WTC11 (cell line): ENCODE measurements around the gene MSI1. TPM values are rescaled to one million over a fixed set of nuclear protein-coding genes. Genes with fewer than 3 reads are reported as not detected.

Experiments
- ATAC-seq: fragments of 200-7000 bp; cut with Tn5 transposase; 2 replicates; pipeline ENCODE4 v1.10.0; 2021; ENCODE audit warnings: mild to moderate bottlenecking, moderate library complexity
- CTCF ChIA-PET: fragments of 300-600 bp; sonication (Branson Sonifier 250); formaldehyde crosslinking; loops from one replicate; lab custom pipeline; 2021; ENCODE audit warnings: antibody characterized with exemption; lab: Charles Lee
- POLR2A ChIA-PET: fragments of 350-600 bp; sonication (Branson Sonifier 250); formaldehyde crosslinking; loops from one replicate; lab custom pipeline; 2021; ENCODE audit warnings: antibody characterized with exemption; lab: Charles Lee
- DNase-seq: peaks from one replicate; pipeline ENCODE4 v3.0.0; 2021; ENCODE audit warnings: low spot score
- H3K27ac Mint-ChIP-seq: 2 replicates; pipeline ENCODE4 v1.8.0; 2021; ENCODE audit warnings: mixed read lengths
- H3K27me3 Mint-ChIP-seq: 2 replicates; pipeline ENCODE4 v1.8.0; 2021; ENCODE audit warnings: low read depth, mild to moderate bottlenecking, moderate library complexity, mixed read lengths
- H3K36me3 Mint-ChIP-seq: 2 replicates; pipeline ENCODE4 v1.8.0; 2021; ENCODE audit warnings: mixed read lengths
- H3K4me1 Mint-ChIP-seq: 2 replicates; pipeline ENCODE4 v1.8.0; 2022; ENCODE audit warnings: mixed read lengths
- H3K4me3 Mint-ChIP-seq: 2 replicates; pipeline ENCODE4 v1.8.0; 2021; ENCODE audit warnings: mild to moderate bottlenecking, moderate library complexity, mixed read lengths
- H3K9me3 Mint-ChIP-seq: 2 replicates; pipeline ENCODE4 v1.8.0; 2021; ENCODE audit warnings: mixed read lengths
- AR ChIP-seq: fragments of 250-450 bp; sonication (Bioruptor Pico); IDR thresholded peaks from 2 replicates; pipeline ENCODE4 v1.9.0; 2021; ENCODE audit warnings: mild to moderate bottlenecking
- E2F1 ChIP-seq: sonication (generic); formaldehyde crosslinking; IDR thresholded peaks from 2 replicates; pipeline ENCODE4 v1.8.0; 2022; ENCODE audit warnings: mild to moderate bottlenecking, missing genetic modification reagents
- ESRRA ChIP-seq: sonication (generic); formaldehyde crosslinking; IDR thresholded peaks from 2 replicates; pipeline ENCODE4 v1.8.1; 2022; ENCODE audit warnings: mild to moderate bottlenecking, missing genetic modification reagents, borderline replicate concordance
- NFYB ChIP-seq: sonication (generic); formaldehyde crosslinking; conservative IDR thresholded peaks from 2 replicates; pipeline ENCODE4 v1.8.0; 2022; ENCODE audit warnings: low read depth, missing genetic modification reagents
- NR1H2 ChIP-seq: sonication (generic); formaldehyde crosslinking; IDR thresholded peaks from 2 replicates; pipeline ENCODE4 v1.9.0; 2021; ENCODE audit warnings: mild to moderate bottlenecking, moderate library complexity, missing genetic modification reagents
- NR3C1 ChIP-seq: sonication (generic); formaldehyde crosslinking; conservative IDR thresholded peaks from 2 replicates; pipeline ENCODE4 v1.8.1; 2023; ENCODE audit warnings: low read depth, mild to moderate bottlenecking, missing genetic modification reagents
- PRDM15 ChIP-seq: sonication (generic); formaldehyde crosslinking; IDR thresholded peaks from 2 replicates; pipeline ENCODE4 v1.8.0; 2022; ENCODE audit warnings: missing genetic modification reagents
- TCF7 ChIP-seq: sonication (generic); formaldehyde crosslinking; IDR thresholded peaks from 2 replicates; pipeline ENCODE4 v1.8.0; 2022; ENCODE audit warnings: mild to moderate bottlenecking, low read depth, missing genetic modification reagents, moderate library complexity
- ZNF232 ChIP-seq: sonication (generic); formaldehyde crosslinking; IDR thresholded peaks from 2 replicates; pipeline ENCODE4 v1.8.0; 2022; ENCODE audit warnings: mild to moderate bottlenecking, missing genetic modification reagents
- ZNF281 ChIP-seq: sonication (generic); formaldehyde crosslinking; IDR thresholded peaks from 2 replicates; pipeline ENCODE4 v1.8.0; 2023; ENCODE audit warnings: mild to moderate bottlenecking, missing genetic modification reagents
- ZNF423 ChIP-seq: fragments of 250-450 bp; sonication (Bioruptor Pico); IDR thresholded peaks from 2 replicates; pipeline ENCODE4 v2.1.2; 2022; ENCODE audit warnings: mild to moderate bottlenecking, moderate library complexity
- ZSCAN18 ChIP-seq: fragments of 250-450 bp; sonication (Bioruptor Pico); IDR thresholded peaks from 2 replicates; pipeline ENCODE4 v2.1.2; 2022; ENCODE audit warnings: mild to moderate bottlenecking, moderate library complexity
- total RNA-seq: library from RNA; stranded (reverse); gene quantifications from 3 replicates; pipeline ENCODE4 v1.2.3, GENCODE V29; 2021

The MSI1 gene
- total RNA-seq, 1 experiment from 2014 or later = 71.5 TPM

- H3K4me1 Mint-ChIP-seq = peaks cover 50% of the 10 kb centered on the region
These were observed 29.0 kb upstream of the MSI1 start for GRCh38 chr12:120397824-120398540.

More at GRCh38 chr12:120397824-120398540, 29.0 kb upstream of the MSI1 start:
- 0 out of 2 replicates have a peak overlapping the region, but pooled peaks have one; percentile 29 for H3K27ac Mint-ChIP-seq
- H3K4me3 Mint-ChIP-seq = no peak overlapping the region
- POLR2A ChIA-PET = no interaction called here
- H3K9me3 Mint-ChIP-seq = no peaks in the 10 kb centered on the region
- TF ChIP-seq NR1H2 (no peak), ZSCAN18 (CRISPR knock-in tag) (no peak), ZNF281 (CRISPR knock-in tag) (no peak), E2F1 (CRISPR knock-in tag) (no peak), ESRRA (CRISPR knock-in tag) (no peak), NR3C1 (CRISPR knock-in tag) (no peak), NFYB (no peak), ZNF232 (CRISPR knock-in tag) (no peak), TCF7 (CRISPR knock-in tag) (no peak), PRDM15 (CRISPR knock-in tag) (no peak), ZNF423 (CRISPR knock-in tag) (no peak), AR (CRISPR knock-in tag) (no peak)
- CTCF ChIA-PET = interaction anchor here (2.5 kb wide), 1 partner anchor 31 kb away, joined by 7 read pairs; no protein-coding TSS in a partner anchor
- ATAC-seq (no peak), DNase-seq (peak; percentile 22)
- no peaks in the 10 kb centered on the region for H3K36me3 Mint-ChIP-seq
- H3K27me3 Mint-ChIP-seq = no peaks in the 10 kb centered on the region
